Right atrium auricular region (tissue), 2 donors: ENCODE results near the gene NRN1L. TPM values are rescaled to one million over a fixed set of nuclear protein-coding genes. Genes with fewer than 3 reads are reported as not detected.

ENCODE experiments used
- DNase-seq: peaks from one replicate; pipeline ENCODE4 v3.0.0-alpha.2; 2019; ENCODE audit warnings: low spot score
- H3K27ac ChIP-seq, 2 donors: fragments of 200-600 bp; sonication (generic); 1 replicate in 1 of 2; 2 replicates in 1 of 2; pipeline ENCODE4 v1.5.1; 2016 to 2019
- H3K27me3 ChIP-seq, 2 donors: fragments of 200-600 bp; sonication (generic); one replicate each; pipeline versions ENCODE4 v1.5.1 to v1.6.0; 2017 to 2019
- H3K36me3 ChIP-seq: fragments of 200-600 bp; sonication (generic); one replicate; pipeline ENCODE4 v1.5.1; 2016
- H3K4me1 ChIP-seq, 2 donors: fragments of 200-600 bp; sonication (generic); one replicate each; pipeline versions ENCODE4 v1.5.1 to v1.6.0; 2017 to 2019
- H3K4me3 ChIP-seq, 2 donors: fragments of 200-600 bp; sonication (generic); 1 replicate in 1 of 2; 2 replicates in 1 of 2; pipeline ENCODE4 v1.5.1; 2017 to 2019; ENCODE audit warnings: mild to moderate bottlenecking in 1 of 2, moderate library complexity in 1 of 2
- H3K9me3 ChIP-seq, 2 donors: fragments of 200-600 bp; sonication (generic); one replicate each; pipeline ENCODE4 v1.5.1; 2019
- total RNA-seq, 2 donors: library from RNA; depleted of rRNA; stranded (reverse); fragments of >200 nt; gene quantifications; one replicate each; pipeline ENCODE4 v1.1.0, GENCODE V29; 2016
- TF ChIP-seq, protein P1 (sequence below), 2 donors: fragments of 200-600 bp; sonication (generic); IDR thresholded peaks; one replicate each; pipeline ENCODE4 v1.5.1; 2019; ENCODE audit warnings: antibody characterized with exemption in 2 of 2

NRN1L gene
- total RNA-seq, 2 donors from 2014 or later = not detected

DNA sequence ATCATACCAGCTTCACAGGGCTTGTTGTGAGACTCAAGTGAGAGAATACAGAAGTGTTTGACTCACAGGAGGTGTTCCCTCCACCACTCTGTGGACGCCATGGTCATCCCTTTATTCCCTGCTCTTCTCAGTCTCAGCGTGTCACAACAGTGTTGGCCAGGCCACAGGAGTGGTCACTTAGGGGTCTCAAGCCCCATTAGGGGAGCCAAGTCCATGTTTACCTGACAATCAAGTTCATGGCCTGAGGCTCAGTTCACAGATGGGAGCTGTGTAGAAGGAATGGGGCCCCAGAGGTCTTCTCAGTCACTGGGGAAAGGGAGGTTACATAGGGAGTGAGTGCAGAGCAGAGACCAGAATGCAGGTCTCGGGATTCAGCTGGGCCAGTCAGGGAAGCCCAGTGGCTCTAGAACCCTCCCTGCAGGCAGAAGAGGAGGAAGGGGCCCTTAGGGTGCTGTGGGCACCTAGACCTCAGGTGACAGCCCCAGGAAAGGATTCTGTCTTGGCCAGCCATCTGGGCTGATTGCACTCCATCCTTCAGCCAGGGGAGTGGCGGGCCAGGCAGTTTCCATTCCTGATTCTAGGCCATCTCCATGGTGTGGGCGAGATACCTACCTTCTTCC, 27.6 kb upstream of the NRN1L start:
- TF ChIP-seq, protein P1, sequence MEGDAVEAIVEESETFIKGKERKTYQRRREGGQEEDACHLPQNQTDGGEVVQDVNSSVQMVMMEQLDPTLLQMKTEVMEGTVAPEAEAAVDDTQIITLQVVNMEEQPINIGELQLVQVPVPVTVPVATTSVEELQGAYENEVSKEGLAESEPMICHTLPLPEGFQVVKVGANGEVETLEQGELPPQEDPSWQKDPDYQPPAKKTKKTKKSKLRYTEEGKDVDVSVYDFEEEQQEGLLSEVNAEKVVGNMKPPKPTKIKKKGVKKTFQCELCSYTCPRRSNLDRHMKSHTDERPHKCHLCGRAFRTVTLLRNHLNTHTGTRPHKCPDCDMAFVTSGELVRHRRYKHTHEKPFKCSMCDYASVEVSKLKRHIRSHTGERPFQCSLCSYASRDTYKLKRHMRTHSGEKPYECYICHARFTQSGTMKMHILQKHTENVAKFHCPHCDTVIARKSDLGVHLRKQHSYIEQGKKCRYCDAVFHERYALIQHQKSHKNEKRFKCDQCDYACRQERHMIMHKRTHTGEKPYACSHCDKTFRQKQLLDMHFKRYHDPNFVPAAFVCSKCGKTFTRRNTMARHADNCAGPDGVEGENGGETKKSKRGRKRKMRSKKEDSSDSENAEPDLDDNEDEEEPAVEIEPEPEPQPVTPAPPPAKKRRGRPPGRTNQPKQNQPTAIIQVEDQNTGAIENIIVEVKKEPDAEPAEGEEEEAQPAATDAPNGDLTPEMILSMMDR (IDR thresholded peaks at IDR 0.05) = no peak
- no peaks in the 10 kb centered on the region for H3K27me3 ChIP-seq
- H3K9me3 ChIP-seq = no peaks in the 10 kb centered on the region
- no peak for DNase-seq
- peak overlapping the region; percentile 86 to 95 for H3K27ac ChIP-seq
- no peak overlapping the region for H3K4me3 ChIP-seq
- peaks cover 0 to 69% of the 10 kb centered on the region in 2 donors for H3K4me1 ChIP-seq
- H3K36me3 ChIP-seq = no peaks in the 10 kb centered on the region

DNA sequence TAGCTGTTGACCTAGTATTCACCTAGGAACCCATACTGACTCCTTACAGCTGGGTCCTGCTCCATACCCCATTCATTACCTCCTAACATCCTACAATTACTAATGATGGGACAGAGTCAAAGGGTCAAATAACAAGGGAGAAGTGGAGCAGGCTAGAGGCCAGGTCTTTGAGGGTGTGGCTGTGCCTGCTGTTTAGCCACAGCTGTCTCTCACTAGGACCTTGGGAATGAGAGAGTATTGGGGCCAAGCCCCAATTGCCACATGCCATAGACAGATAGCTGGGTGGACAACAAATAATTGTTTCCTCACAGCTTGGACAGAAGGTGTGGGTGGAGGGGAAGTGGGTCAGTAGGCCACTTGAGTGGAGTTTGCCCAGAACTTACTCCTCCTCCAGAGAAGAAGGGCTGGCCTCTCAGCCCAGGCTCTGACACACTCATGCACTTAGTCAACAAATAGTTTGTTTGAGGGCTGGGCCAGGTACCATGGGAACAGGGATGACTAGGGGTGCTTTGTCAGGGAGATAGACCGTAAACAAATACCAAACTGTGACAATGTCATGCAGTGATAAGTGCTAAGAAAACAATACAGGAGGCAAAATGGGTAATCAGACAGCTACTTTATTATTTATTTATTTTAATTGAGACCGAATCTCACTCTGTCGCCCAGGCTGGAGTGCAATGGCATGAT, 27.0 kb upstream of the NRN1L start:
- Histone ChIP-seq H3K36me3 (no peaks in the 10 kb centered on the region), H3K4me3 (no peak overlapping the region), H3K27me3 (no peaks in the 10 kb centered on the region), H3K27ac (peak overlapping the region; percentile 86 to 95), H3K4me1 (peaks cover 0 to 76% of the 10 kb centered on the region in 2 donors), H3K9me3 (no peaks in the 10 kb centered on the region)
- DNase-seq = peak; percentile 97
- TF ChIP-seq, protein P1 (IDR thresholded peaks at IDR 0.05) = no peak

DNA sequence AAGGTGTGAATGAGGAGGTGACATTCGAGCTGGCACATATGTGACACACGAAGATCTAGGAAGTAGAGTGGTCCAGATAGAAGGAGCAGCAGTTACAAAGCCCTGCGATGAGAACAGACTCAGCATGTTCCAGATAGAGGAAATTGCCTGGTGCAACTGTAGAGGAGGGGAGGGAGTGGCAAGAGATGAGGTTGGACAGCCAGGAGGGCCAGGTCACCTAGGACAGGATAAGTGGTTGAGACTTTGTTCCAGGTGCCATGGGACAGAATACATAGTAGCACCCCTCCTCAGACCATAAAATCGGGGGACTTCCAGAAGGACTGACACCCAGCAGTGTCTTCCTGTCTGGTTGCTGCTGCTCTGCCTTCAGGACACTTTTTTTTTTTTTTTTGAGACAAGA, 26.2 kb upstream of the NRN1L start:
- no peaks in the 10 kb centered on the region for H3K9me3 ChIP-seq
- no peak for DNase-seq
- peaks cover 0 to 82% of the 10 kb centered on the region in 2 donors for H3K4me1 ChIP-seq
- H3K4me3 ChIP-seq = no peak overlapping the region
- no peaks in the 10 kb centered on the region for H3K27me3 ChIP-seq
- peak overlapping the region; percentile 86 to 95 for H3K27ac ChIP-seq
- TF ChIP-seq, protein P1 (IDR thresholded peaks at IDR 0.05) = no peak
- no peaks in the 10 kb centered on the region for H3K36me3 ChIP-seq

DNA sequence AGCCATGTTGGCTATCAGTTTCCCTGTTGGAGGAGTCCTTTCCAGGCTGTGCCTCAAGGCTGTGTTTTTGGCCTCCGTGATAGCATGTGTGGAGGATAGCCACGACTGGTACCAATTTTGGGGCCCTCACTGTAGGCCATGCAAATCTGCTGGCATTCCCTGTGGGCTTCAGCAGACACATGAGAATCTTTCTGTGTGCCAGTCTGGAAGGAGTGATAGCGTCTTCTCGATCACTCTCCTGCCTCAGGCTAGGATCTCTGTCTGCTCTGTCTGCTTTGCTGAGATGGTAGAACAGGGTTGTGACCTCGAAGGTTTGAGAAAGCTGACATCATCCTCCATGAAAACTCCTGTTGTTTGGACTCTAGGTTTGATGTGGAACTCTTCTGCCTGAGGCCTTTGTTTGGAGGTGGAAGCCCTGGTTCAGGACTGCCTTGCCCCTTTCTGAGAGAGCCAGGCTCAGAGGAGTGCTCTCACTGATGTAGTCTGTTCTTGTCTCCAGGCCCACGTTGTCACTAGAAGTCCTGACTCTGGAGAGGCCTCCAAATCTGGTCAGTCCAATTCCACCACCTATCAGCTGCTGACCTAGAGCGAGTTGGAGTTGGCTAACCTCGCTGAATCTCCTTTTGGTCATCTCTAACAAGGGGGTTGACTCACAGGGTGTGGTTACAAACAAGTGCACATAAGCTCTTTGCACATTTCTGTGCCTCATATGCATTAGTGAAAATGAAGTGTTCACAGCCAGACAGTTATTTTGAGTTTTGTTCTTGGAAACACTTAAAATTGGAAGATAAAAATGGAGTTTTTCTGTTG, 23.9 kb upstream of the NRN1L start:
- H3K27me3 ChIP-seq = no peaks in the 10 kb centered on the region
- H3K4me1 ChIP-seq = peaks cover 0 to 83% of the 10 kb centered on the region in 2 donors
- peaks cover 9% of the 10 kb centered on the region for H3K36me3 ChIP-seq
- TF ChIP-seq, protein P1 (IDR thresholded peaks at IDR 0.05) = no peak
- peak; percentile 72 for DNase-seq
- H3K4me3 ChIP-seq = no peak overlapping the region
- H3K27ac ChIP-seq = peak overlapping the region; percentile 88 to 95
- no peaks in the 10 kb centered on the region for H3K9me3 ChIP-seq

DNA sequence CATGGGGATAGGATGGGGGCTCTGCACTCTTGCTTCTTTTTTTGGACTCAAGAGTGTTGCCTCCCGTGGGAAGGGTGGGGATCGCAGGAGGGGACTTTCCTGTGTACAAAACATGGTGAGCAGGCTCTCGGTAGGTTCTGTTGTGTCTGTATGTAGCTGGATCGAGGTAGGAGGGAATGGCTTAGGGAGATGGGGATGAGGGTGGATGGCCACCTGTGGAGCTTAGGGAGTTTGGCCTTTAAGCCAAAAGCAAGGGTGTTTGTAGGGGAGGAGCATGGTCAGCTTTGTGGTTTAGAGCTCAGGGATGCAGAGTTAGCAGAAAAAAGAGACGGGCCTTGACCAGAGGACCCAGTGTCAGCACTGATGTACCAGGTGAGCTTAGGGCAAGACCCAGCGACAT, 22.8 kb upstream of the NRN1L start:
- peaks cover 19% of the 10 kb centered on the region for H3K36me3 ChIP-seq
- H3K27me3 ChIP-seq = no peaks in the 10 kb centered on the region
- DNase-seq = no peak
- H3K9me3 ChIP-seq = no peaks in the 10 kb centered on the region
- TF ChIP-seq, protein P1 (IDR thresholded peaks at IDR 0.05) = no peak
- H3K4me1 ChIP-seq = peaks cover 0 to 72% of the 10 kb centered on the region in 2 donors
- no peak overlapping the region for H3K4me3 ChIP-seq
- H3K27ac ChIP-seq = peak overlapping the region; percentile 88 to 95
